ENCODE results near the gene PRR14L. TPM values are rescaled to one million over a fixed set of nuclear protein-coding genes. Genes with fewer than 3 reads are reported as not detected.
A peak's percentile ranks its signal among the peaks of the same experiment; 100 is the strongest.

Gene PRR14L
- total RNA-seq, 1 experiment from 2014 or later = 138 TPM

GRCh38 chr22:31768422-31769059 lies 18.6 kb upstream of the PRR14L start:
- no CpG with 5 or more reads among the region's 4 CpGs for WGBS (ENCODE audit: extremely low coverage, insufficient read length, low lambda C conversion rate)
- no peaks in the 10 kb centered on the region for H4K20me1 ChIP-seq (ENCODE audit: control insufficient read depth, insufficient read depth, insufficient read length)
- H3K4me2 ChIP-seq (ENCODE audit: insufficient read depth, insufficient read length, low read length) = no peak overlapping the region
- no peak overlapping the region for H4K8ac ChIP-seq (replicated peaks; ENCODE audit: insufficient read length, low read depth, low read length)
- no peak overlapping the region for H3T11ph ChIP-seq (ENCODE audit: low read length)
- H4K91ac ChIP-seq (ENCODE audit: insufficient read length, low read depth, low read length) = no peak overlapping the region
- no peak overlapping the region for H2BK15ac ChIP-seq (ENCODE audit: low read depth, low read length)
- no peak for TF ChIP-seq CTCF (conservative IDR thresholded peaks at IDR 0.05)
- no peaks in the 10 kb centered on the region for H3K9me3 ChIP-seq (ENCODE audit: control insufficient read depth, low read depth, low read length)
- H2BK120ac ChIP-seq (ENCODE audit: low read depth, low read length, poor library complexity, severe bottlenecking) = no peak overlapping the region
- no peak overlapping the region for H3K14ac ChIP-seq (ENCODE audit: insufficient read depth, low read length)
- H3K9ac ChIP-seq (ENCODE audit: extremely low read depth, insufficient read length, low read length) = no peak overlapping the region
- H3K27ac Mint-ChIP-seq = peak overlapping the region in 1 of 3 experiments; percentile 79; a peak in 1 of 7 replicates
- no peak overlapping the region for H3K4ac ChIP-seq (ENCODE audit: low read depth, low read length)
- H3K23ac ChIP-seq (ENCODE audit: insufficient read length, low read depth, low read length) = no peak overlapping the region
- H3K27me3 Mint-ChIP-seq (ENCODE audit: low read depth) = no peaks in the 10 kb centered on the region
- H2AK5ac ChIP-seq (ENCODE audit: insufficient read length, low read length) = no peak overlapping the region
- H3K4me3 Mint-ChIP-seq = no peak overlapping the region
- H3K36me3 Mint-ChIP-seq (ENCODE audit: insufficient read depth in 1 of 3, low read depth in 3 of 3) = peaks cover 7 to 58% (median 39%) of the 10 kb centered on the region in 3 experiments
- H3K79me2 ChIP-seq (ENCODE audit: insufficient read depth, low read length) = no peaks in the 10 kb centered on the region
- H2BK20ac ChIP-seq (ENCODE audit: low read depth, low read length, poor library complexity, severe bottlenecking) = no peak overlapping the region
- no peaks in the 10 kb centered on the region for H3K4me1 Mint-ChIP-seq
- H3K23me2 ChIP-seq (ENCODE audit: insufficient read length, low read depth, low read length, poor library complexity, severe bottlenecking) = no peaks in the 10 kb centered on the region
- no peak overlapping the region for H2BK5ac ChIP-seq (ENCODE audit: insufficient read length, low read length)
- H2BK12ac ChIP-seq (ENCODE audit: insufficient read length, low read depth, low read length) = no peak overlapping the region
- H3K4me1 ChIP-seq (ENCODE audit: insufficient read depth, low read length) = no peaks in the 10 kb centered on the region
- no peak overlapping the region for H3K18ac ChIP-seq (ENCODE audit: insufficient read length, low read depth, low read length)
- no peak for DNase-seq
- no peaks in the 10 kb centered on the region for H3K9me3 Mint-ChIP-seq
- no peak overlapping the region for H3K27ac ChIP-seq (ENCODE audit: insufficient read length, low read depth, low read length)
- H3K56ac ChIP-seq (ENCODE audit: insufficient read length, low read depth, low read length) = no peak overlapping the region
- H3K27me3 ChIP-seq (ENCODE audit: insufficient read depth, low read length) = no peaks in the 10 kb centered on the region
- no peak overlapping the region for H4K5ac ChIP-seq (ENCODE audit: insufficient read length, low read depth, low read length)
- no peak overlapping the region for H2AFZ ChIP-seq (ENCODE audit: low read length)
- no peaks in the 10 kb centered on the region for H3K79me1 ChIP-seq (ENCODE audit: insufficient read depth, low read depth, low read length, poor library complexity, severe bottlenecking)
